K562 (cell line): Measurements from ENCODE around the gene CATSPER1. TPM values are rescaled to one million over a fixed set of nuclear protein-coding genes. Genes with fewer than 3 reads are reported as not detected.

Experiments
- BDP1 ChIP-seq: IDR thresholded peaks from 3 replicates; pipeline ENCODE4 v1.6.1; 2011; ENCODE audit not compliant: insufficient read length, insufficient read depth
- BRCA1 ChIP-seq, 2 experiments: fragments of 450-650 bp in 1 of 2; sonication (generic) in 1 of 2; formaldehyde crosslinking in 1 of 2; IDR thresholded peaks; 2 replicates each; pipeline versions ENCODE4 v1.5.0 to v1.6.1; 2017 to 2020; ENCODE audit warnings: mild to moderate bottlenecking in 1 of 2, missing genetic modification reagents in 1 of 2
- CC2D1A ChIP-seq: fragments of 450-650 bp; IDR thresholded peaks from 2 replicates; pipeline ENCODE4 v1.6.1; 2017; ENCODE audit warnings: mild to moderate bottlenecking
- CXXC5 ChIP-seq: fragments of 250-450 bp; sonication (Bioruptor Pico); IDR thresholded peaks from 2 replicates; pipeline ENCODE4 v1.8.0; 2022; ENCODE audit warnings: inconsistent platforms, mild to moderate bottlenecking, moderate library complexity
- GABPB1 ChIP-seq: sonication (generic); formaldehyde crosslinking; IDR thresholded peaks from 2 replicates; pipeline ENCODE4 v1.8.0; 2022; ENCODE audit warnings: mild to moderate bottlenecking, missing genetic modification reagents
- ID3 ChIP-seq, 2 experiments: fragments of 250-450 bp in 1 of 2; fragments of 450-650 bp in 1 of 2; sonication (Bioruptor Pico) in 1 of 2; IDR thresholded peaks; 2 replicates each; pipeline versions ENCODE4 v1.6.1 to v1.8.0; 2016 to 2021; ENCODE audit warnings: mild to moderate bottlenecking in 2 of 2, moderate library complexity in 2 of 2, missing compliant biosample characterization in 1 of 2, missing genetic modification characterization in 1 of 2
- NCOA6 ChIP-seq: fragments of 450-650 bp; IDR thresholded peaks from 2 replicates; pipeline ENCODE4 v1.6.1; 2017; ENCODE audit warnings: mild to moderate bottlenecking
- POLR2G ChIP-seq: fragments of 200-400 bp; formaldehyde crosslinking; IDR thresholded peaks from 2 replicates; pipeline ENCODE4 v1.6.1; 2017; ENCODE audit warnings: low read depth, mild to moderate bottlenecking, antibody characterized with exemption, low read length, moderate library complexity
- RBM17 ChIP-seq: fragments of 200-400 bp; formaldehyde crosslinking; IDR thresholded peaks from 2 replicates; pipeline ENCODE4 v1.6.1; 2017; ENCODE audit warnings: low read depth, mild to moderate bottlenecking, low read length, borderline replicate concordance
- REST ChIP-seq, 2 experiments: fragments of 450-650 bp; formaldehyde crosslinking in 1 of 2; IDR thresholded peaks; 2 replicates each; pipeline versions ENCODE4 v1.4.0 to v1.6.1; 2014 to 2020; ENCODE audit warnings: mild to moderate bottlenecking in 2 of 2, borderline replicate concordance in 1 of 2, low read depth in 1 of 2
- SMC3 ChIP-seq: conservative IDR thresholded peaks from 2 replicates; pipeline ENCODE4 v1.6.1; 2011; ENCODE audit warnings: low read depth, low read length, improper control_type of control experiment; ENCODE audit not compliant: insufficient read depth
- TOE1 ChIP-seq, 2 experiments: fragments of 450-650 bp in 1 of 2; sonication (generic) in 1 of 2; formaldehyde crosslinking in 1 of 2; IDR thresholded peaks; 2 replicates each; pipeline versions ENCODE4 v1.7.1 to v1.8.0; 2016 to 2022; ENCODE audit warnings: borderline replicate concordance in 2 of 2, mild to moderate bottlenecking in 2 of 2, antibody characterized with exemption in 1 of 2, inconsistent platforms in 1 of 2, low read depth in 1 of 2, missing genetic modification reagents in 1 of 2, moderate library complexity in 1 of 2
- ZBTB9 ChIP-seq: fragments of 450-650 bp; formaldehyde crosslinking; IDR thresholded peaks from 2 replicates; pipeline ENCODE4 v1.4.0; 2020; ENCODE audit warnings: mild to moderate bottlenecking, moderate library complexity
- ZKSCAN3 ChIP-seq: fragments of 250-450 bp; sonication (Bioruptor Pico); IDR thresholded peaks from 2 replicates; pipeline ENCODE4 v1.4.0; 2020
- ZNF445 ChIP-seq: fragments of 250-450 bp; sonication (Bioruptor Pico); IDR thresholded peaks from 2 replicates; pipeline ENCODE4 v1.4.0; 2020; ENCODE audit warnings: low read depth, mild to moderate bottlenecking, moderate library complexity
- ZNF699 ChIP-seq: fragments of 250-450 bp; sonication (Bioruptor Pico); IDR thresholded peaks from 2 replicates; pipeline ENCODE4 v1.8.0; 2021; ENCODE audit warnings: mild to moderate bottlenecking, moderate library complexity; ENCODE audit not compliant: insufficient replicate concordance
- polyA plus RNA-seq, 8 experiments: library from polyadenylated mRNA; depleted of rRNA in 4 of 8; stranded (reverse) in 5 of 8; unstranded in 3 of 8; fragments of >200 nt; fragmentation: Nextera tagmentation in 2 of 8; fragmentation: Illumina TruSeq in 1 of 8; extraction: Ambion mirVana in 2 of 8; extraction: Trizol in 1 of 8; gene quantifications; 2 replicates each; pipeline versions ENCODE4 v1.2.1 to v1.2.3, GENCODE V29; 2011 to 2014; ENCODE audit warnings: inconsistent platforms in 1 of 8, missing spikeins in 1 of 8
- total RNA-seq, 7 experiments: library from RNA; depleted of rRNA in 6 of 7; stranded (reverse); fragments of >200 nt in 6 of 7; fragmentation: Illumina TruSeq in 2 of 7; extraction: Trizol in 2 of 7; gene quantifications; 2 replicates each; pipeline versions ENCODE4 v1.2.1 to v1.2.3, GENCODE V29; 2011 to 2021; ENCODE audit warnings: low replicate concordance in 1 of 7

Gene CATSPER1
- total and polyA plus RNA-seq, 9 of the 15 experiments (the other 6 are each of a cell fraction or from before 2014, with no cell fraction given) = 0.21 to 3.3 (median 0.76) TPM

GRCh38 chr11:66069715-66070603 lies 43.7 kb upstream of the CATSPER1 start, which contains the start of gene PACS1 (continued):
- no peak for TF ChIP-seq REST (IDR thresholded peaks at IDR 0.05; ENCODE audit: borderline replicate concordance)
- TF ChIP-seq REST (CRISPR knock-in tag; IDR thresholded peaks at IDR 0.05; ENCODE audit: low read depth) = peak; percentile 79; the same call in 1 of the 2 replicates
- TF ChIP-seq ZKSCAN3 (CRISPR knock-in tag) = no peak
- no peak for TF ChIP-seq BRCA1 (IDR thresholded peaks at IDR 0.05)
- no peak for TF ChIP-seq BRCA1 (CRISPR knock-in tag; IDR thresholded peaks at IDR 0.05)
- TF ChIP-seq RBM17 = no peak
- TF ChIP-seq TOE1 (IDR thresholded peaks at IDR 0.05; ENCODE audit: borderline replicate concordance) = no peak
- no peak for TF ChIP-seq TOE1 (CRISPR knock-in tag; IDR thresholded peaks at IDR 0.05; ENCODE audit: borderline replicate concordance, low read depth)
- peak; percentile 77 for TF ChIP-seq POLR2G
- TF ChIP-seq CC2D1A = no peak
- TF ChIP-seq CXXC5 (CRISPR knock-in tag) = peak; percentile 89
- no peak for TF ChIP-seq BDP1
- no peak for TF ChIP-seq ZNF445 (CRISPR knock-in tag)
- TF ChIP-seq ZBTB9 (CRISPR knock-in tag) = peak; percentile 53; the same call in 1 of the 2 replicates
- TF ChIP-seq GABPB1 (CRISPR knock-in tag) = no peak
- TF ChIP-seq SMC3 = no peak
- TF ChIP-seq NCOA6 = no peak
- no peak for TF ChIP-seq ID3 (CRISPR knock-in tag; IDR thresholded peaks at IDR 0.05)
- no peak for TF ChIP-seq ID3 (tag; IDR thresholded peaks at IDR 0.05)
- TF ChIP-seq ZNF699 (CRISPR knock-in tag) = no peak
